NB4 (cell line): ENCODE data around the gene IZUMO4.

Experiments used
- MAX ChIP-seq: IDR thresholded peaks from 2 replicates; pipeline ENCODE4 v1.6.1; 2011; ENCODE audit warnings: low read depth, low read length
- TF ChIP-seq, protein P1 (sequence below): IDR thresholded peaks from one replicate; pipeline ENCODE4 v1.5.1; 2012; ENCODE audit warnings: low read depth, low read length

- TF ChIP-seq, protein P1, sequence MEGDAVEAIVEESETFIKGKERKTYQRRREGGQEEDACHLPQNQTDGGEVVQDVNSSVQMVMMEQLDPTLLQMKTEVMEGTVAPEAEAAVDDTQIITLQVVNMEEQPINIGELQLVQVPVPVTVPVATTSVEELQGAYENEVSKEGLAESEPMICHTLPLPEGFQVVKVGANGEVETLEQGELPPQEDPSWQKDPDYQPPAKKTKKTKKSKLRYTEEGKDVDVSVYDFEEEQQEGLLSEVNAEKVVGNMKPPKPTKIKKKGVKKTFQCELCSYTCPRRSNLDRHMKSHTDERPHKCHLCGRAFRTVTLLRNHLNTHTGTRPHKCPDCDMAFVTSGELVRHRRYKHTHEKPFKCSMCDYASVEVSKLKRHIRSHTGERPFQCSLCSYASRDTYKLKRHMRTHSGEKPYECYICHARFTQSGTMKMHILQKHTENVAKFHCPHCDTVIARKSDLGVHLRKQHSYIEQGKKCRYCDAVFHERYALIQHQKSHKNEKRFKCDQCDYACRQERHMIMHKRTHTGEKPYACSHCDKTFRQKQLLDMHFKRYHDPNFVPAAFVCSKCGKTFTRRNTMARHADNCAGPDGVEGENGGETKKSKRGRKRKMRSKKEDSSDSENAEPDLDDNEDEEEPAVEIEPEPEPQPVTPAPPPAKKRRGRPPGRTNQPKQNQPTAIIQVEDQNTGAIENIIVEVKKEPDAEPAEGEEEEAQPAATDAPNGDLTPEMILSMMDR, result peak; percentile 27
- peak; percentile 66 for TF ChIP-seq MAX
Observed at GRCh38 chr19:2096480-2097202, at the start of gene IZUMO4.
